GM21526 (cell line): ENCODE results near the gene KATNIP.
A peak's percentile ranks its signal among the peaks of the same experiment; 100 is the strongest.

Experiments
- ATAC-seq: cut with Tn5 transposase; IDR thresholded peaks from one replicate; pipeline ENCODE4 v1.9.1; 2021; ENCODE audit warnings: moderate library complexity; ENCODE audit not compliant: unreplicated experiment, low FRiP score

The KATNIP gene

GRCh38 chr16:27549746-27550581 lies at the start of gene KATNIP, which contains the start of gene GTF3C1:
TSS of gene KATNIP (plus strand) at chr16:27550144. CDS start at chr16:27550171, 27 bp downstream.
TSS of gene GTF3C1 (minus strand) at chr16:27549913. CDS start at chr16:27549890, 23 bp downstream.
- peak; percentile 97 for ATAC-seq

- no peak for ATAC-seq
These were observed 49.1 kb upstream of the KATNIP start for GRCh38 chr16:27500801-27501200.

GRCh38 chr16:27503662-27504061 lies 46.3 kb upstream of the KATNIP start:
- no peak for ATAC-seq

- ATAC-seq: no peak
These were observed 44.4 kb upstream of the KATNIP start for GRCh38 chr16:27505297-27506236.

- no peak for ATAC-seq
These were observed 43.2 kb upstream of the KATNIP start for GRCh38 chr16:27506771-27507170.

GRCh38 chr16:27508476-27508875 lies 41.5 kb upstream of the KATNIP start:
- ATAC-seq: no peak

- ATAC-seq: no peak
These were observed 38.1 kb upstream of the KATNIP start for GRCh38 chr16:27511657-27512448.

GRCh38 chr16:27514806-27515205 lies 35.1 kb upstream of the KATNIP start:
- ATAC-seq: no peak

- ATAC-seq: peak; percentile 85
These were observed 34.0 kb upstream of the KATNIP start for GRCh38 chr16:27515874-27516353.

- no peak for ATAC-seq
These were observed 33.6 kb upstream of the KATNIP start for GRCh38 chr16:27516365-27516764.

GRCh38 chr16:27517664-27518063 lies 32.3 kb upstream of the KATNIP start:
- ATAC-seq: no peak

- ATAC-seq: no peak
These were observed 31.7 kb upstream of the KATNIP start for GRCh38 chr16:27518226-27518625.

GRCh38 chr16:27520982-27521673 lies 28.8 kb upstream of the KATNIP start:
- ATAC-seq: no peak

- ATAC-seq: no peak
These were observed 27.7 kb upstream of the KATNIP start for GRCh38 chr16:27522173-27522707.

- no peak for ATAC-seq
These were observed 23.8 kb upstream of the KATNIP start for GRCh38 chr16:27526180-27526579.

GRCh38 chr16:27528294-27528693 lies 21.6 kb upstream of the KATNIP start:
- no peak for ATAC-seq

GRCh38 chr16:27529962-27530361 lies 20.0 kb upstream of the KATNIP start:
- no peak for ATAC-seq

GRCh38 chr16:27531186-27531585 lies 18.8 kb upstream of the KATNIP start:
- ATAC-seq: no peak
